Measurements from ENCODE around the gene KCNQ1. TPM values are rescaled to one million over a fixed set of nuclear protein-coding genes. Genes with fewer than 3 reads are reported as not detected.

Gene KCNQ1
- total RNA-seq, 5 donors from 2014 or later (not counting 1 experiment from before 2014, with no cell fraction given): 20.9 to 32.9 (median 24.0) TPM

DNA sequence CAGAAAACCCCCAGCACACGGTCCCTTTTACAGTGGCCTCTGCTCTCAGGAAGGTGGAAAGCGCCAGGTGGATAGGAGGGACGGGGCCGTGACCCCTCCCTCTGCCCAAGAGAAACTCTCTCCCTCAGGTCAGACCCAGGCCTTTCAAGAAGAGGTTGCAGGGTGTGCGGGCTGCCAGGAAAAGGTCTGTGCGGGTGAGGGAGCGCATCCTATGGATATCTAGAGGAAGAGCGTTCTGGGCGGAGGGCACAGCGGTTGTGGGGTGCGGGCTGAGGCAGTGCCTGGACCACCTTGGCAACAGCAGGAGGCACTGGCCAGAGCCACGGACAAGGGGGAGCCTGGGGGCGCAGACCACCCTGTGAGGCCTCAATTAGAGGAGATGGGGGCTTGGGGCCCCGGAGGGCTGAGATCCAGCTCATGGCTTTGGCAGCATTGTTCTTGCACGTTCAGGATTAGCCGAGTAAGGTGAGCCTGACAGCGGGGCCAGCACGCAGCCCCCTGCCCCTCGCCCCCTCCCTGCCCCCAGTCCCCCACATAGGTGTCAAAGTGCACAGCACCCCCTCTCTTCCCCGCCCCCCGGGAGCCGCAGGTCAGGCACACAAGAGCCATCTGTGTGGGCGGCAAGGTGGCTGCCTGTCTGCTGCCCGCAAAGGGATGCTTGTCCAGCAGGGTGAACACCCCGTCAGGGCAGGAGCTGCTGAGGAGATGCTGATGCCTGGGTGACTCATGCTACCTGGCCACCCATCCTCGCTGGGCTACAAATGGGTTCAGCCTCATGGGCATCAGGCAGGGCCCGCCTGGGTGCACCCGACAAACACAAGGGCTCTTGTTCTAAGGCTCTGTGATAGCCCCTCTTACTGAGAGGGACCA lies 347.8 kb downstream of the KCNQ1 start:
- peaks cover 5% of the 10 kb centered on the region for H3K36me3 Mint-ChIP-seq
- CTCF ChIA-PET: no interaction called here
- peaks cover 0 to 3% of the 10 kb centered on the region in 2 donors for H3K27me3 Mint-ChIP-seq
- peak overlapping the region in 2 of 3 donors; percentile 72 to 76 for H3K4me3 Mint-ChIP-seq
- no peaks in the 10 kb centered on the region for H3K9me3 Mint-ChIP-seq
- no peak overlapping the region for H3K27ac Mint-ChIP-seq
- H3K27me3 ChIP-seq (replicated peaks in 1 of 2; ENCODE audit: control insufficient read depth in 2 of 2, extremely low read depth in 1 of 2, insufficient read depth in 2 of 2, low read length in 1 of 2): peaks cover 0 to 24% of the 10 kb centered on the region in 2 experiments
- WGBS (ENCODE audit: insufficient coverage): 92% methylated on average over 18 of the region's 28 CpGs
- peaks cover 0 to 13% of the 10 kb centered on the region in 2 experiments for H3K4me1 ChIP-seq (ENCODE audit: control insufficient read depth in 1 of 2, extremely low read depth in 1 of 2, insufficient read depth in 2 of 2, low read length in 2 of 2)
- H3K27ac ChIP-seq (ENCODE audit: low read length): no peak overlapping the region
- POLR2A ChIA-PET: no interaction called here
- peak in 1 of 4 experiments; percentile 2 for ATAC-seq (replicated peaks in 1 of 4)
- H3K36me3 ChIP-seq (ENCODE audit: control insufficient read depth in 2 of 2, extremely low read depth in 1 of 2, insufficient read depth in 1 of 2, low read length in 1 of 2): no peaks in the 10 kb centered on the region
- no peaks in the 10 kb centered on the region for H3K9me3 ChIP-seq
- peaks cover 0 to 3% (median 0%) of the 10 kb centered on the region in 3 donors for H3K4me1 Mint-ChIP-seq
- DNase-seq: no peak
- H3K4me3 ChIP-seq (ENCODE audit: control insufficient read depth in 1 of 2, extremely low read depth in 1 of 2, low read length in 1 of 2): no peak overlapping the region

DNA sequence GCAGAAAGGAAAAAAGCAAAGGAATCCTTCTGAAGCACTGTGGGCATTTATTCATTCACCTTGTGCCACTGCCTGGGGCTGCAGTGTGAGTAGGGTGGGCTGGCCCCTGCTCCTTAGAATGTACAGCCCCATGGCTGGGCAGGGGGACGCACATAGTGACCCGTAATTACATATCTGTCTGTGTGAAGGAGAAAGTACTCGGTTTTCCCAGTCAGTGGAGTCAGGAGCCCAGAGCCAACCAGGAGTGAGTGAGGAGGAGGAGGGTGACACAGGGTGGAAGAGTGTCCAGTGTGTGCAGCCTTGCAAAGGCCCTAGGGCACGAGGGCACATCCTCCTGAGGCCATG lies 348.9 kb downstream of the KCNQ1 start:
- ATAC-seq (replicated peaks in 1 of 4) (no peak), DNase-seq (no peak)
- WGBS (ENCODE audit: insufficient coverage): 93% methylated on average over 4 of the region's 4 CpGs
- ChIA-PET CTCF (no interaction called here), POLR2A (no interaction called here)
- Mint-ChIP-seq H3K4me3 (no peak overlapping the region), H3K9me3 (no peaks in the 10 kb centered on the region), H3K36me3 (peaks cover 10% of the 10 kb centered on the region), H3K4me1 (peaks cover 0 to 3% (median 0%) of the 10 kb centered on the region in 3 donors), H3K27me3 (peaks cover 0 to 3% of the 10 kb centered on the region in 2 donors), H3K27ac (no peak overlapping the region)
- no peak overlapping the region for H3K27ac ChIP-seq (ENCODE audit: low read length)
- peaks cover 0 to 24% of the 10 kb centered on the region in 2 experiments for H3K27me3 ChIP-seq (replicated peaks in 1 of 2; ENCODE audit: control insufficient read depth in 2 of 2, extremely low read depth in 1 of 2, insufficient read depth in 2 of 2, low read length in 1 of 2)
- H3K4me3 ChIP-seq (ENCODE audit: control insufficient read depth in 1 of 2, extremely low read depth in 1 of 2, low read length in 1 of 2): no peak overlapping the region
- no peaks in the 10 kb centered on the region for H3K36me3 ChIP-seq (ENCODE audit: control insufficient read depth in 2 of 2, extremely low read depth in 1 of 2, insufficient read depth in 1 of 2, low read length in 1 of 2)
- peaks cover 0 to 13% of the 10 kb centered on the region in 2 experiments for H3K4me1 ChIP-seq (ENCODE audit: control insufficient read depth in 1 of 2, extremely low read depth in 1 of 2, insufficient read depth in 2 of 2, low read length in 2 of 2)
- no peaks in the 10 kb centered on the region for H3K9me3 ChIP-seq

DNA sequence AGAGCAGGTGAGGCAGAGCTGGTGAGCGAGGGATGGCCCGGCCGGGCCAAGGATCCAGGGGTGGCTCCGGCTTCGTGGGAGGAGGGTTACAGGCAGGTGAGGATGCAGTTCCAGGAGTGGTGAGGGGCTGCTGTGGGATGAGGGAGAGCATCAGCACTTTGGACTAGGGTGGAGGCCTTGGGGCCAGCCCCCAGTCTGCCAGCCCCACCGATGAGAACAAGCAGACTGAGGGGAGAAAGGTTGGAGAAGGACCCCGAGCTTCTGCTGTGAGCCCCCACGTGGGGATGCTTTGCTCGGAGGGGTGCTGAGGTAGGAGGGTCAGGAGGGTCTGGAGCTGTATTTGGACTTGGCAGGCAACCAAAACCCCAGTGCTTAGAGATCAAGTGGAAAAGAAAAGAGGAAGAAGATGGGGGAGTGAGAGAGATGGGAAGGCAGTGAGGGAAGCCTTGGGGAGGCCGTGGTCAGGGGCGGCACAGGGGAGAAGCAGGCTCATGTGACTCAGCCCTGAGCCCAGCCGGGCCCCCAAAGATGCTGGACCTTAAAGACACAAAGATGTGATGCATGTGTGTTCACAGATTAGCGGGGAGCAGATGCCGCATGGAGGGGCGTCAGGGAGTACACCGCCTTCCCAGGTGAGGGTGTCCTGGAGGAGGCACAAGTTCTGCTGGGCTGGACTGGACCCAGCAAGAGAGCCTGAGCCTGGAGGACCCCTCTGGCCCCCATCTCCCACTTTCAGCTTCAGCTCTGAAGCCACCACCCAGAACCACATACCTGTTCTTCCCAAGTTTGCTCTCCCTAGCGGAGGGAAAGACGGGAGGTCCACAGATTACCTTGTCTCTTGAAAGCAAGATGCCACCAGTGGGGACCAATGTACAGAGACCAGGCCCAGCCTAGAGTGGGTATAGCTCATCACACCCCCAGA lies 349.5 kb downstream of the KCNQ1 start:
- Histone ChIP-seq H3K4me1 (ENCODE audit: control insufficient read depth in 1 of 2, extremely low read depth in 1 of 2, insufficient read depth in 2 of 2, low read length in 2 of 2) (peaks cover 0 to 13% of the 10 kb centered on the region in 2 experiments), H3K4me3 (ENCODE audit: control insufficient read depth in 1 of 2, extremely low read depth in 1 of 2, low read length in 1 of 2) (no peak overlapping the region), H3K27ac (ENCODE audit: low read length) (no peak overlapping the region), H3K27me3 (replicated peaks in 1 of 2; ENCODE audit: control insufficient read depth in 2 of 2, extremely low read depth in 1 of 2, insufficient read depth in 2 of 2, low read length in 1 of 2) (peaks cover 0 to 23% of the 10 kb centered on the region in 2 experiments), H3K36me3 (ENCODE audit: control insufficient read depth in 2 of 2, extremely low read depth in 1 of 2, insufficient read depth in 1 of 2, low read length in 1 of 2) (no peaks in the 10 kb centered on the region), H3K9me3 (no peaks in the 10 kb centered on the region)
- ChIA-PET CTCF (no interaction called here), POLR2A (no interaction called here)
- H3K27me3 Mint-ChIP-seq: peaks cover 0 to 3% of the 10 kb centered on the region in 2 donors
- H3K36me3 Mint-ChIP-seq: peaks cover 12% of the 10 kb centered on the region
- 65% methylated on average over 12 of the region's 18 CpGs for whole genome bisulfite sequencing (ENCODE audit: insufficient coverage)
- no peak for DNase-seq
- no peak overlapping the region for H3K4me3 Mint-ChIP-seq
- ATAC-seq (replicated peaks in 1 of 4): no peak
- H3K4me1 Mint-ChIP-seq: peaks cover 0 to 3% (median 0%) of the 10 kb centered on the region in 3 donors
- no peaks in the 10 kb centered on the region for H3K9me3 Mint-ChIP-seq
- H3K27ac Mint-ChIP-seq: no peak overlapping the region

DNA sequence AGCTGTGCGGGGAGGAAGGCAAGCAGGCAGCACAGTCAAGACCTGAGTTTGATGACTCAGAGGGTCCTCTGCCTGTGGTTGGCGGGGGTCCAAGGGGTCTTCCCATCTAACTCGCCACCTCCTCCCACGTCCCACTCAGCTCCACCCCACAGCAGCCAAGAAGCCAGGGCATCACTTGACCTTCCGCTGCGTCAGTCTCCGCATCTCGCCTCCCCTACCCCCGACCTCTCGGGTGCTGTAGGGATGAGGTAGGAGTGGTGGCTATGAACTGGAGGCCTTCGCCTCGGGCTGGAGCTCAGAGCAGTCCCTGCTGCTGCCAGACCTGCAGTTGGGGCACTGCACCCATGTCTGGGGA lies 350.1 kb downstream of the KCNQ1 start:
- POLR2A ChIA-PET: no interaction called here
- CTCF ChIA-PET: no interaction called here
- Histone ChIP-seq H3K4me1 (ENCODE audit: control insufficient read depth in 1 of 2, extremely low read depth in 1 of 2, insufficient read depth in 2 of 2, low read length in 2 of 2) (peaks cover 0 to 13% of the 10 kb centered on the region in 2 experiments), H3K27ac (ENCODE audit: low read length) (no peak overlapping the region), H3K4me3 (ENCODE audit: control insufficient read depth in 1 of 2, extremely low read depth in 1 of 2, low read length in 1 of 2) (no peak overlapping the region), H3K9me3 (no peaks in the 10 kb centered on the region), H3K36me3 (ENCODE audit: control insufficient read depth in 2 of 2, extremely low read depth in 1 of 2, insufficient read depth in 1 of 2, low read length in 1 of 2) (no peaks in the 10 kb centered on the region), H3K27me3 (replicated peaks in 1 of 2; ENCODE audit: control insufficient read depth in 2 of 2, extremely low read depth in 1 of 2, insufficient read depth in 2 of 2, low read length in 1 of 2) (peaks cover 0 to 20% of the 10 kb centered on the region in 2 experiments)
- peaks cover 0 to 3% of the 10 kb centered on the region in 2 donors for H3K27me3 Mint-ChIP-seq
- no peak overlapping the region for H3K4me3 Mint-ChIP-seq
- 78% methylated on average over 5 of the region's 12 CpGs for WGBS (ENCODE audit: insufficient coverage)
- no peak for ATAC-seq (replicated peaks in 1 of 4)
- H3K9me3 Mint-ChIP-seq: no peaks in the 10 kb centered on the region
- H3K4me1 Mint-ChIP-seq: peaks cover 0 to 3% (median 0%) of the 10 kb centered on the region in 3 donors
- H3K27ac Mint-ChIP-seq: no peak overlapping the region
- peaks cover 12% of the 10 kb centered on the region for H3K36me3 Mint-ChIP-seq
- DNase-seq: peak in 2 of 35 experiments; percentile 1 to 3

DNA sequence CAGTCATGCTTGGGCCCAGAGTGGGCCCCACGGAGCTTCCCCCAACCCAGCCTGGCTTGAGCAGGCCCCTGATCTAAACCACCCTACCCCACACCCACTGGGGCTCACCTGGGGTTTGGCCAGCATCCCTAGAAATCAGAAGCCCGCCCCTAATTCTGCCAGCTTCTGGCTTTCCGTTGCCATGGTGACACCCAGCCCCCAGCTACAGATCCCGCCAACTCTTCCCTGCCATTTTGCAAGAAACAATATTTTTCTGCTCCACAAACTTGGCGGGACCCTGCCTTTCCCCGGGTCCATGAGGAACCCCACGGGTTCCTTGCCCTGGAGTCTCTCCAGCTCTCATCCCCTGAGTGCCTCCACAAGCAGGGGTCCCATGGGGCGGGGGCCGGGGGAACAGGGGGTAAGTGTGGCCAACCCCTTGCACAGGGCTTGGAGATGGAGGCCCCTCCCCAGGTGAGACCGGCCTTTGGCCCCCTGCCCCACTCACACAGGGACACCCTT lies 350.7 kb downstream of the KCNQ1 start:
- no peak overlapping the region for H3K4me3 ChIP-seq (ENCODE audit: control insufficient read depth in 1 of 2, extremely low read depth in 1 of 2, low read length in 1 of 2)
- H3K9me3 ChIP-seq: no peaks in the 10 kb centered on the region
- 87% methylated on average over 6 of the region's 10 CpGs for WGBS (ENCODE audit: insufficient coverage)
- no peak for ATAC-seq (replicated peaks in 1 of 4)
- H3K9me3 Mint-ChIP-seq: no peaks in the 10 kb centered on the region
- H3K4me3 Mint-ChIP-seq: no peak overlapping the region
- H3K27ac ChIP-seq (ENCODE audit: low read length): no peak overlapping the region
- peaks cover 0 to 3% of the 10 kb centered on the region in 2 donors for H3K27me3 Mint-ChIP-seq
- H3K36me3 Mint-ChIP-seq: peaks cover 12% of the 10 kb centered on the region
- peaks cover 0 to 13% of the 10 kb centered on the region in 2 experiments for H3K4me1 ChIP-seq (ENCODE audit: control insufficient read depth in 1 of 2, extremely low read depth in 1 of 2, insufficient read depth in 2 of 2, low read length in 2 of 2)
- DNase-seq: peak in 4 of 35 experiments; percentile 0 to 7 (median 1)
- H3K36me3 ChIP-seq (ENCODE audit: control insufficient read depth in 2 of 2, extremely low read depth in 1 of 2, insufficient read depth in 1 of 2, low read length in 1 of 2): no peaks in the 10 kb centered on the region
- CTCF ChIA-PET: no interaction called here
- POLR2A ChIA-PET: no interaction called here
- no peak overlapping the region for H3K27ac Mint-ChIP-seq
- H3K4me1 Mint-ChIP-seq: peaks cover 0 to 3% (median 0%) of the 10 kb centered on the region in 3 donors
- peaks cover 0 to 14% of the 10 kb centered on the region in 2 experiments for H3K27me3 ChIP-seq (replicated peaks in 1 of 2; ENCODE audit: control insufficient read depth in 2 of 2, extremely low read depth in 1 of 2, insufficient read depth in 2 of 2, low read length in 1 of 2)

DNA sequence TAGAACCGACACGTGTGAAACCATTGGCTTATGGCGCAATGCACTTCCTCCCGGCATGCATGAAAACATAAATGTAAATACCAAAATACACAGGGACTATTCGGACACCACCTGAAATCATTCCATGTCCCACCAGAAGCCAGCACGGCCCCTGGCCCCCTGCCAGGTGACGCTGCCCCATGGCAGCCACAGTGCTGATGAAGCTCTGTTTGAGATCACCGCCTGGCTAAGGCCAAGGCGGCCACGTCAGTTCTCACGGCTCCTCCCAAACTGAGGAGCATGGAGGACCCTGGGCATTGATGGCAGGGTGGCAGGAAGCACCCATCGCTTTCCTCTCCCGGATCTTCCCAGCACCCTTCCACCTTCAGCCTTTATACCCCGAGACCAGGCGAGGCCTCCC lies 351.3 kb downstream of the KCNQ1 start:
- CTCF ChIA-PET: no interaction called here
- WGBS (ENCODE audit: insufficient coverage): 92% methylated on average over 12 of the region's 15 CpGs

More for the DNA sequence above, 351.3 kb downstream of the KCNQ1 start:
- peaks cover 0 to 10% of the 10 kb centered on the region in 2 experiments for H3K4me1 ChIP-seq (ENCODE audit: control insufficient read depth in 1 of 2, extremely low read depth in 1 of 2, insufficient read depth in 2 of 2, low read length in 2 of 2)
- Mint-ChIP-seq H3K27me3 (no peaks in the 10 kb centered on the region), H3K36me3 (peaks cover 9% of the 10 kb centered on the region), H3K4me1 (no peaks in the 10 kb centered on the region), H3K27ac (no peak overlapping the region), H3K4me3 (no peak overlapping the region), H3K9me3 (no peaks in the 10 kb centered on the region)
- DNase-seq (peak in 1 of 35 experiments; percentile 11), ATAC-seq (replicated peaks in 1 of 4) (no peak)
- peaks cover 0 to 11% of the 10 kb centered on the region in 2 experiments for H3K27me3 ChIP-seq (replicated peaks in 1 of 2; ENCODE audit: control insufficient read depth in 2 of 2, extremely low read depth in 1 of 2, insufficient read depth in 2 of 2, low read length in 1 of 2)
- H3K9me3 ChIP-seq: no peaks in the 10 kb centered on the region
- H3K36me3 ChIP-seq (ENCODE audit: control insufficient read depth in 2 of 2, extremely low read depth in 1 of 2, insufficient read depth in 1 of 2, low read length in 1 of 2): no peaks in the 10 kb centered on the region
- H3K27ac ChIP-seq (ENCODE audit: low read length): no peak overlapping the region
- no peak overlapping the region for H3K4me3 ChIP-seq (ENCODE audit: control insufficient read depth in 1 of 2, extremely low read depth in 1 of 2, low read length in 1 of 2)
- POLR2A ChIA-PET: no interaction called here

All from T-cell (primary cell).